ENCODE results near the gene SLC37A3. TPM values are rescaled to one million over a fixed set of nuclear protein-coding genes. Genes with fewer than 3 reads are reported as not detected.

SLC37A3 gene
- total and polyA plus RNA-seq, 2 donors (not counting 1 experiment from before 2014, with no cell fraction given) = 9.1 to 20.1 TPM

- peaks cover 0 to 3% (median 0%) of the 10 kb centered on the region in 4 experiments for H3K27me3 ChIP-seq (replicated peaks in 1 of 4; ENCODE audit: control extremely low read depth in 1 of 4, control insufficient read depth in 3 of 4, insufficient read depth in 4 of 4, low read length in 3 of 4)
- no peak overlapping the region for H2AFZ ChIP-seq (ENCODE audit: insufficient read depth, low read depth, low read length, poor library complexity, severe bottlenecking)
- no peaks in the 10 kb centered on the region for H4K20me1 ChIP-seq (ENCODE audit: control insufficient read depth, insufficient read depth, low read length, poor library complexity, severe bottlenecking)
- ATAC-seq (ENCODE audit: low read depth) (no peak), DNase-seq (no peak)
- H3K4me2 ChIP-seq (replicated peaks; ENCODE audit: low read depth, low read length, poor library complexity, severe bottlenecking) = no peak overlapping the region
- no peak for TF ChIP-seq CTCF (IDR thresholded peaks at IDR 0.05)
- no peak for TF ChIP-seq EZH2 (IDR thresholded peaks at IDR 0.05; ENCODE audit: borderline replicate concordance, insufficient read depth, low read depth, low read length, poor library complexity, severe bottlenecking)
- Mint-ChIP-seq H3K27me3 (peaks cover 3% of the 10 kb centered on the region), H3K4me3 (no peak overlapping the region), H3K4me1 (no peaks in the 10 kb centered on the region), H3K27ac (no peak overlapping the region), H3K9me3 (ENCODE audit: insufficient read depth) (no peaks in the 10 kb centered on the region)
- 100% methylated on average over 1 of the region's 6 CpGs for WGBS (ENCODE audit: insufficient coverage)
- POLR2A ChIA-PET = no interaction called here
- no peak overlapping the region for H3K9ac ChIP-seq (ENCODE audit: low read length)
- no peaks in the 10 kb centered on the region for H3K4me1 ChIP-seq (ENCODE audit: control insufficient read depth in 2 of 2, insufficient read depth in 2 of 2, low read length in 2 of 2)
- intact Hi-C loops (cut with micrococcal nuclease) = no loop called here
- no peak overlapping the region for H3K27ac ChIP-seq (ENCODE audit: low read length in 2 of 2)
- CTCF ChIA-PET = interaction anchor here (0.6 kb wide), 1 partner anchor 38 kb away, joined by 3 read pairs; no protein-coding TSS in a partner anchor
- H3K9me3 ChIP-seq (ENCODE audit: control extremely low read depth in 1 of 3, control insufficient read depth in 2 of 3, insufficient read depth in 1 of 3, low read length in 2 of 3) = peaks cover 0 to 10% (median 0%) of the 10 kb centered on the region in 3 donors
- H3K36me3 ChIP-seq (replicated peaks in 1 of 2; ENCODE audit: control extremely low read depth in 1 of 2, control insufficient read depth in 1 of 2, extremely low read depth in 1 of 2, insufficient read depth in 2 of 2, low read length in 1 of 2) = no peaks in the 10 kb centered on the region
- no peak overlapping the region for H3K4me3 ChIP-seq (ENCODE audit: control extremely low read depth in 1 of 5, extremely low read depth in 1 of 5, insufficient read depth in 1 of 5, low read depth in 2 of 5, low read length in 4 of 5)
- H3K79me2 ChIP-seq (ENCODE audit: control insufficient read depth, insufficient read depth, low read length) = no peaks in the 10 kb centered on the region
Observed at GRCh38 chr7:140285938-140286337, 112.4 kb downstream of the SLC37A3 start.

- ChIA-PET CTCF (no interaction called here), POLR2A (no interaction called here)
- H3K79me2 ChIP-seq (ENCODE audit: control insufficient read depth, insufficient read depth, low read length) = no peaks in the 10 kb centered on the region
- WGBS (ENCODE audit: insufficient coverage) = 71% methylated on average over 1 of the region's 1 CpG
- ATAC-seq (ENCODE audit: low read depth) (no peak), DNase-seq (no peak)
- intact Hi-C loops (cut with micrococcal nuclease) = no loop called here
- peaks cover 7% of the 10 kb centered on the region for H3K27me3 Mint-ChIP-seq
- H3K9me3 ChIP-seq (ENCODE audit: control extremely low read depth in 1 of 3, control insufficient read depth in 2 of 3, insufficient read depth in 1 of 3, low read length in 2 of 3) = peaks cover 0 to 10% (median 0%) of the 10 kb centered on the region in 3 donors
- no peaks in the 10 kb centered on the region for H3K4me1 Mint-ChIP-seq
- H3K9ac ChIP-seq (ENCODE audit: low read length) = no peak overlapping the region
- H3K4me3 ChIP-seq (ENCODE audit: control extremely low read depth in 1 of 5, extremely low read depth in 1 of 5, insufficient read depth in 1 of 5, low read depth in 2 of 5, low read length in 4 of 5) = no peak overlapping the region
- no peak overlapping the region for H3K4me2 ChIP-seq (replicated peaks; ENCODE audit: low read depth, low read length, poor library complexity, severe bottlenecking)
- no peak overlapping the region for H3K27ac Mint-ChIP-seq
- H3K4me1 ChIP-seq (ENCODE audit: control insufficient read depth in 2 of 2, insufficient read depth in 2 of 2, low read length in 2 of 2) = no peaks in the 10 kb centered on the region
- TF ChIP-seq EZH2 (IDR thresholded peaks at IDR 0.05; ENCODE audit: borderline replicate concordance, insufficient read depth, low read depth, low read length, poor library complexity, severe bottlenecking) (no peak), CTCF (IDR thresholded peaks at IDR 0.05) (no peak)
- H2AFZ ChIP-seq (ENCODE audit: insufficient read depth, low read depth, low read length, poor library complexity, severe bottlenecking) = no peak overlapping the region
- H3K27ac ChIP-seq (ENCODE audit: low read length in 2 of 2) = no peak overlapping the region
- no peak overlapping the region for H3K4me3 Mint-ChIP-seq
- no peaks in the 10 kb centered on the region for H3K9me3 Mint-ChIP-seq (ENCODE audit: insufficient read depth)
- no peaks in the 10 kb centered on the region for H4K20me1 ChIP-seq (ENCODE audit: control insufficient read depth, insufficient read depth, low read length, poor library complexity, severe bottlenecking)
- H3K36me3 ChIP-seq (replicated peaks in 1 of 2; ENCODE audit: control extremely low read depth in 1 of 2, control insufficient read depth in 1 of 2, extremely low read depth in 1 of 2, insufficient read depth in 2 of 2, low read length in 1 of 2) = no peaks in the 10 kb centered on the region
- peaks cover 0 to 3% (median 0%) of the 10 kb centered on the region in 4 experiments for H3K27me3 ChIP-seq (replicated peaks in 1 of 4; ENCODE audit: control extremely low read depth in 1 of 4, control insufficient read depth in 3 of 4, insufficient read depth in 4 of 4, low read length in 3 of 4)
Observed at GRCh38 chr7:140284062-140284461, 114.3 kb downstream of the SLC37A3 start.

Small RNA genes within 50 kb of the gene (small RNA-seq; reads per million reads assigned to genes)
- gene RNA5SP247 (ENCODE audit: insufficient read length, low read depth, low replicate concordance) (not detected), gene RNA5SP248 (ENCODE audit: insufficient read length, low read depth, low replicate concordance) (9.5 reads per million, percentile 82 among the genes with 10 or more reads in this experiment)

Other genes starting within 250 kb of the SLC37A3 start
- 44.3 and 50.8 TPM in 2 replicates for gene KDM7A, start 221.5 kb downstream of the SLC37A3 start, total RNA-seq
- gene KDM7A, start 221.5 kb downstream of the SLC37A3 start, polyA plus RNA-seq = 16.1 and 28.1 TPM in 2 replicates
- 0.37 and 0.51 TPM in 2 replicates for gene RAB19, start 5.5 kb upstream of the SLC37A3 start, total RNA-seq
- gene RAB19, start 5.5 kb upstream of the SLC37A3 start, polyA plus RNA-seq = 0.71 and 1.1 TPM in 2 replicates
- gene MKRN1, start 81.0 kb upstream of the SLC37A3 start, total RNA-seq = 146 and 147 TPM in 2 replicates
- gene MKRN1, start 81.0 kb upstream of the SLC37A3 start, polyA plus RNA-seq = 41.9 and 52.4 TPM in 2 replicates
- gene DENND2A, start 242.3 kb upstream of the SLC37A3 start, total RNA-seq = not detected in 2 replicates
- 0.03 and 0.31 TPM in 2 replicates for gene DENND2A, start 242.3 kb upstream of the SLC37A3 start, polyA plus RNA-seq

Measured in B cell (primary cell).